HPDE6-E6E7 (cell line): ENCODE results near the gene DIS3L2.

Experiments used
- DNase-seq: peaks from one replicate; pipeline ENCODE4 v3.0.0; 2011; ENCODE audit warnings: missing footprints; ENCODE audit errors: extremely low spot score

The DIS3L2 gene

DNA sequence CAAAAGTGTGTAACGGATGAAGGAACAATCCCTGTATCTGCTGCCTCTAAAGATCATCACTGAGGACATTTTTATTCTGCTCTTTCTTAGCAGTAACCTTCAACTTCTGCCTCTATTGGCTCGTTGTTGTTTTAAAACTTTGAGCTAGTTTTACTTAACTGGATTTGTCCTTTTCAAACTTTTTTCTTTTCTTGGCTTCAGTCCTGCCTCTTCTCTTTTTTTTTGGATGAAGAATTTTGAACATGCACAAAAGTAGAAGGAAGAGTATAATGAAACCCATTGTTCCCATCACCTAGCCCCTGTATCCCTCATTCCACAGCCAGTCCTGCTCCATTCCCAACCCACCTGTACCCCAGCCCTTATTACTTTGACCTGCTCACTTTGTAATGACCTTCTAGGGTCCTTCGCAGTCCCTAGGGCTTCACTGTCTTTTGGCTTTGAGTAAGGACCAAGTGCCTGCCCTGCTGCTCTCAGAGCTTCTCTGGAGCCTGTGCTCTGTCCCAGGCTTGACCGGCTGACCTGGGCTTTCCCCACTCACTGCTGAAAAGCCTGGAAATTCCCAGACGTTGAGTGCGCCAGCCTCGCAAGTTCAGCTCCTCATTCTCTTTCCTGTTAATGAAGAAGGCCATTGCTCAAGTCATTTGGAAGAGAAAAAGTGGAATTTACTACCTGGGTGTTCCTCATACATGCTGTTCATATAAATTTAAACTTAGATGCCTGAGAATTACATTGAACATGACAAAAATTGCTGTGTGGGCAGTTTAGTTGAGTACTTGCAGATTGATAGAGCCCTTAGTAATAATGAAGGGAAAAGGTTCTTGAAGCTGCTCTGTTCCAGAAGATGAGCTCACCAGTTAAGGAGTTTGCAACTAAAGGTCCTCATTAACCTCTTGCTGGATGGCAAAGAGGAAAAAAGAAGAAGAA lies 267.7 kb downstream of the DIS3L2 start:
- no peak for DNase-seq

DNA sequence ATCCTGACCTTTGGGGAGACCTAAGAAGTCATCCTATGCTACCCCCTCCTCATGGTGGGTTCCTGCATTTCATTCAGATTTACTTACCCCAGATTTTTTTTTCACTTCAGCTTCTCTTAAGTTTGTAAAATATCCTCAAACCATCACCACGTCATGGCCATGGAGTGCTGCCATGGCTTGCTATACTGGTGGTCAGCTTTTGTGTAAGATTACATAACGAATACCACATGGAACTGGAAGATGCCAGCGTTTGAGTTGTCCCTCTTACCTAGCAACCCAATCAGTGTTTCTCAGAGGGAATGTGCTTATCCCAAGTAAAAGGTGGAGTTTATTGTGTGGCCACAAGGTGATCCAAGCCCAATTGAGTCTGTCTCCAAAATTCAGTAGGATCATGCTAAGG lies 268.4 kb downstream of the DIS3L2 start:
- no peak for DNase-seq

DNA sequence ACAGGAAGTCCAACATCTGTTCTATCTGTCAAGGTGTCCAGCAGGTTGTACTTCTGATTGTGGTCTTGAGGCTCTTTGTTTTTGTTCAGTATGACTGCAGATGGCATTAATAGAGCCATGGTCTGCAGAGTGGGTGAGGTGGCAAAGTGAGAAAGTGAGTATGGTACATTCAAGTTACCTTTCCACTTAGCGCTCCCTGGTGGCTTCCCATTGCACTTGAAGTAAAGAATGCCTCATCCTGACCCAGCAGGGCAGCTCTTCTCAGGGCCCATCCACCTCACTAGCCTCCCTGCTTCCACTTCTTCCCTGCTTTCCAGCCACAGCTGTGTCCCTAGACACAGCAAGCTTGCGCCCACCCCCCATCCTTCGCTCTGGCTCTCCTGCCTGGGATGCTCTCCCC lies 269.0 kb downstream of the DIS3L2 start:
- no peak for DNase-seq

DNA sequence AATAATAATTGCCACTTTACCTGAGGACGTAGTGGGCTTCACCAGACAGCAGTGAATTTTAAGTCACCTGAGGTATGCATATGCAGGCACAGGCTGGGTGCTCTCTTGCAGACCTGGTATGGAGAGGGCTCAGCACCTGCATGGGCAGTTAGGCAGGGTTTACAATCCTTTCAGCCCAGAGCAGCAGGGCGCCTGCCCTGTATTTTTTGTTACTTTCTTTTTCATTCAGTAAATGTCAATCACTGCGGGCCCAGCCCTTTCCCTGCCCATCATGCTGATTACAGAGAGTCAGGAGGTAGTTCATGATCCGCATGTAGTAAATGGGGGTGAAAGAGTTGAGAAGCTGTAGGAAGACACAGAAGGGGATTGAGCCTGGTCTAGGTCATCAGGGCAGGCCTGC lies 270.0 kb downstream of the DIS3L2 start:
- no peak for DNase-seq

DNA sequence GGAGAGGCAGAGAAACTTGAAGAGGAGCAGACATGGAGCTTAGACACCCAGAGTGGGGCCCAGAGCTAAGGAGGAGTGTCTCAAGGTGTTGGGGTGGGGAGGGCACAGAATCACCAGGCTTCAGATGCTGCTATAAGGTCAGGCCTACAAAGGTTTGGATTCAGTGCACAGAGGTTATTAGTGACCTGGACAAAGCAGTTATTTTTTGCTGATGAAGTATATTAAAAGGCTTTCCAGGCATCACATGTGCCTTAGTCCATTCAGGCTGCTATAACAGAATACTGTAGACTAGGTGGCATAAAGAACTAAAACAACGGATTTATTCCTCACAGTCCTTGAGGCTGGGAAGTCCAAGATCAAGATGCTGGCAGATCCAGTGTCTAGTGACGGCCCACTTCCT lies 271.4 kb downstream of the DIS3L2 start:
- no peak for DNase-seq

DNA sequence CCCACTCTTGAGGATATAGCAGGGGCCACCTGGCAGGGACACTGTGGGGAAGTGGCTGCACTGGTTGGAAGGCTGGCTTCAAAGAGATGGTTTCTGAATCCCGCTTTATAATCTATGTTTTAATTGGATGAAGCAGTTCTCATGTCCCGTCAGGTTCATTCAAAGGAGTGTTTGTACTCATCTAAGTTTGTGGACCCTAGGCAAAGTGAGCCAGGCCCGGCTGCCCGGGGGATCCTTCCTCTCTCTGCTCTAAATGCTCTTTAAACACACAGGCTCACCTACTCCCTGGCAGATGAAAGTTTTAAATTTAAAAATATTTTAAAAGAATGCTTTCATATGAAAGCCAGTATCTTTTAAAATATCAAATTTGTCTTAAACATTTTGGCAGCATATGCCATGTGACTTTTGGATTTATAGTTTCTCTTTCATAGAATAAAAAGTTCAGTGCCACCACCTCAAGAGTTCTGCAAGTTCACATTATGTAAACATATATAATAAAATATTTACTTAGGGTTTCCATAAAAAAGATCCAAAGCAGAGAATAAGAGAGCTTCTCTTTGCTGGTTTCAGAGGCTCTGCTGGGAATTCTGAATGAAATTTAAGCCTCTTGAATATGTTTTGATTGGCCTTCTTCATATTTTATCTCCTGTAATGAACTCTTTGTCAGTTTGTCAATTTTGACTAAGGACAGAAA lies 273.6 kb downstream of the DIS3L2 start:
- DNase-seq: no peak

DNA sequence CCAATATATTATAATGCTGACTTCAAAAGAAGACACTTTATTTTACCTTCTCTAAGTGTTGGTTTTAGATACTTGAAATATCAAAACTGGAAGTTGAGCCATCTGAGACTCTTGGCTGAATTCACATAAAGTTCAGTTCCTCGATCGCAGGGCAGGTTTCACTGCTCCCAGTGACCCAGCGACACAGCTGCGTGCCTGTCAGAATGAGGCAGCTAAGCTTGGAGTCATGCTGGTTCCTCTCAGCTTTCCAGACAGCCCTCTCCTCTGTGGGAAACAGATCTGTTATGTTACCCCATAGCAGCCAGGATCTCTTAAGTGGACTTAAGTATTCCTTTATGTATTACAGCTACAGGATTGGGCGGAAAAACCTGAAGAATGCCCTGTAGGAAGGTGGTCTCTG lies 274.2 kb downstream of the DIS3L2 start:
- no peak for DNase-seq

DNA sequence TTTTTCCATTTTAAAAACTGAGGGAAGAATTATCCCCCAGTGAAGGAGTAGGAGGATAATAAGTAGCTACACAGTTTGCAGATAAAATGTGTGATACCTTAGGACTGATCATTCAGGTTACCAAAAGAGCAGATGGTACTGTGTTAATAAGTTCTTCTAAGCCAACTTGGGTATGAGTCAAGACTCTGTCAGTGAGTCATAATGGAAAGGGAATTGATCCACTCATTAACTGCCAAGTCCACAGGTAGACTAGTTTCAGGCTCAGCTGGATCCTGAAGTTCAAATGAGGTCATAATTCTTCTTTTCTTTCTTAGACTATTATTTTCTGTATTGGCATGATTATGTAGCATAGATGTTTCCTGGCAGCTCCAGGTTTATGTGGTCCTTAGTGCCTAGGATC lies 274.7 kb downstream of the DIS3L2 start:
- peak; percentile 67 for DNase-seq

DNA sequence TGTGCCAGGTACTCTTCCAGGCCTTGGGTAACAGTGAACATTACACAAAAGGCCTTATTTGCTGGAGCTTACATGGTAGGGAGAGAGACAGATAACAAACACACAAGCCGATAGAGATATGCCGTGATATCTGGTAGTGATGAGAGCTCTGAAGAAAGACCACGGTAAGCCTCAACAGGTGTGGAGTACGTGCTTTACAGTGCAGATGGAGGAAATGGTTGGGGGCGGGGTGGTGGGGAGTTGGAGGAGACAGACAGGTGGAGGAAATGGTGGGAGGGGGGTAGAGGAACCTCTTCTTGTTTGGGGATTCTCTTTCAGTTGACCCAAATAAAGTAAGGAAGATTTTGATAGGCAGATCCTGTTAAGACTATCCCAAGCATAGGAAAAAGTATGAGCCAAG lies 276.0 kb downstream of the DIS3L2 start:
- DNase-seq: no peak

DNA sequence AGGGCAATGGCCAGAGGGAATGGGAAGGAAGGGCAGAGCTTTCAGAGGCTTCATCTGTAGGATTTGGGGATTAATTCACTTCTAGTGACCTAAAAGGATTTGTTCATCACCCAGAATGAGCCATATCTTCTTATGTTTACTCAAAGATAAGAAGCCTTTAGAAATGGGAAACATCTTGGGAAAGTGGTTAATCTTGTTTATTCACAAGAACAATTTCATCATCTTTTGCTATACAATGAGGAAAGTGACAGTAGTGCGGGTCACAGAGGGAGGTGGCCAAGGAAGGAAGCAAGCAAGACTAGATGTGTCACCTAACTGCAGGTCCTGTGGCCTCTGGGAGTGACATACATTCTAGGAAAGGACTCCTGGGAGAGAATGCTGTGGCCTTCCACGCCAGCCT lies 276.6 kb downstream of the DIS3L2 start:
- DNase-seq: peak; percentile 19

DNA sequence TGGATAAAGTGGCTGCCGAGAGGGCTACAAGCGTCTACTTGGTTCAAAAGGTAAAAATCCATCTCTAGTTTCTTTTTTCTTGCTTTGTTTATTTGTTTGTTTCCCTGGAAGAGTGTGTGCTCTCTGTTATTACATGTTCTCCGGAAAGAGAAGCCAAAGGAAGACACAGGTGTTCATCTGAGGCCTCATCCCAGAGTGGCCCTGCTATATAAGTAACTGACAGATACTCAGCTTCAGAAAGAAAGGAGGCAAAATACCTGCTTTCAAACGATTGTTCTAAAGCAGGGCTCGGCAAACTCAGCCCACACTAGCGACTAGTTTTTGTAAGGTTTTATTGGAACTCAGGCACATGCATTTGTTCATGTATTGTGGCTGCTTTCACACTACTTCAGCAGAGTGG lies 277.1 kb downstream of the DIS3L2 start:
- no peak for DNase-seq

DNA sequence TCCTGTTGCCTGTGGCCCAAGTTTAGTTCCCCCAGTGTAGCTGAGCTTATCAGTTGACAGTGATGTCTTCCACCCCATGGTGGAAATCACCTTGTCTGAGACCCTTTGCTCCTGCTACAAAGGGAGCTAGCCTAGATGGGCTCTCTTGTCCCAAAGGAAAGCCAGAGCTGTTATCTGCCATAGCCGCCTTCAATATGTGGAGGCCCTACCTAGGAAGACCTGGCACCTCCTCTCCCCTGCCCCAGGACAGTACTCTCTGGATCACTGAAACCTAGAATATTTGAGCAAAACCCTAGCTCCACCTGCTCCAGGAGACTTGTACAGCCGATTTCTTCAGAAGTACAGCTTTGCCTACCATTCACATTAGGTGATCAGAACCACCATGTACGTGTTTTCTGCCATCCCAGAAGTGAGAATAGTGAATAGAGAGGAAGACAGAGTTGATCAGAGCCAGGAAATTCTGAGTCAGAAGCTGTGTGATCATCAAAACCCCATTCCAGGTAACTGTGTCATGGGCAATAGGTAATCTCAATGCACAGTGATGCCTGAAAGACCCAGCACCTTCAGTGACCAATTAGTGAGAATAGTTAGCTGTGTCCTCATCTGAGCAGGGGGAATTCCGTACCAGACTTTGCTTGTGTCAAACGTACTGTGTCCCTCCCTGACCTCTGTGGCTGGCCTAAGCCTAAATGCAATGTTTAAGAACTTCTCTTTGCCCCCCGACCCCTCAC lies 278.6 kb downstream of the DIS3L2 start:
- peak; percentile 71 for DNase-seq

DNA sequence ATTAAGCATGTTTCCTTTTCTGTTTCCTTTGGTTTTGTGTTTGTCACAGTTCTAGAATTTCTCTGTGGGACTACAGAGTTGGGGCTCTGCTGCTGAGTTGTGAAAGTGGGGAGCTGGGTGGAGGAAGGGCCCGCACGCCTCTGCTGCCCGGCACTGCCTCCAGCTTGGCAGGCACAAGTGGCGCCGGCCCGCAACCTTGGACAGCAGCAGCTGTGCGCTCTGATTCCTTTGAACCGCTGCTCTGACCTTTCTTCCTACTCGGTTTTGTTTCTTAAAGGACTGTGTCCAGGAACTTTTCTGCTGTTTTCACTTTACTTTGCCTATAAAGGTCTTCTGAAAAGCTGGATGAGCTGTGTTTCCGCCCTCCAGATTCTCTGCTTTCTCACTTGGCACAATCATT lies 279.4 kb downstream of the DIS3L2 start:
- DNase-seq: no peak

DNA sequence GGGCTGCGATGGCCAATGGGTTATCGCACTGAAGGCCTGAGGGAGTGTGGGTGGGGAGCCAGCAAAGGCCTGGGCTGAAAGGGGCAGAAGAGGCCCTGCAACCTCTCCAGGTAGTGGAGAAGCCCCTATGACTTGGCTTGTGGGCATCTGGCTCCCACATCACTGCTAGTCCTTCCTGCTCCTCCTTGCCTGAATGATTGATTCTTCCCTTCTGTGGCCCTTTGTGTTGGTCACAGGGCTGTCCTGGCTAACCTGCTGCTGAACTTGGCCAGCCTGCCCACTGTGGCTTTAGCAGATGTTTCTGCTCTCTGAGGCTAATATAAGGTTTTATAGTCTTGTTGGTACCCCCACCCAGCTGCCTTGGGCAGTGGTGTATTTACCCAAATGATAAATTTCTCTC lies 280.8 kb downstream of the DIS3L2 start:
- DNase-seq: no peak

DNA sequence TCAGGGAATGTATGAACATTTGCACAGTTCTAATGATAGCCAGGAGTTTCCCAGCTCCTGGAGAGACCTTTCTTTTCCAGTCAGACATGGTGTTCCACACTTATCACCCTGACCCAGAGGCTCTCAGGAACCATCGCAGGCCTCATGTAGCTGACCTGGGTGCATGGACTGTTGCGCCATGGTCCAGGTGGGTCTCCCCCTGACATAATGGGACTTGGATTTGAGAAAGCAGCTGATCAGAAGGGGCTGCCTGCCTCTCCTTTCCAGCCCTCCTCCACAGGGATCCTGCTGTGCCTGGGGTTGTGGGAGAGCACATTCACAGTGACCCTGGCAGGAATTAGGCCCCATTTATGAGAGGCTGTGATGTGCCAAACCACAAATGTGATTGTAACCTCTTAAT lies 283.6 kb downstream of the DIS3L2 start:
- no peak for DNase-seq

DNA sequence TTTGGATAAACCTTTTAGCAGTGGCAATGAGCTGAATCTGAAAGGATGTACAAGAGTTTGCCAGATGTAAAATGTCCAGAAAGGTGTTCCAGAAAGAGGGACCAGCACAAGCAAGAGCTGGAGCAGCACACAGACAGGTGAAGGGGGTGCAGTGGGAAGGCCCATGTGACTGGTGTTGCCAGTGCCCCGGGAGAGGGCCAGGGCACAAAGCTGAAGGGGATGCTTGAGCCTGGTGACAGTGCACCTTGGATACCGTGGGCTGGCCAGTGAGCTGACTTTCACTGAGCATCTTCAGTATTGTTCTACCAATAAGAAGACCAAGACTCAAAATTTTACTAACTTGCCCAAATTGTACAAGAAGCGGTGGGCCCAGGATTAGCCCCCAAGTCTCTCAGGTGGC lies 284.7 kb downstream of the DIS3L2 start:
- DNase-seq: no peak

DNA sequence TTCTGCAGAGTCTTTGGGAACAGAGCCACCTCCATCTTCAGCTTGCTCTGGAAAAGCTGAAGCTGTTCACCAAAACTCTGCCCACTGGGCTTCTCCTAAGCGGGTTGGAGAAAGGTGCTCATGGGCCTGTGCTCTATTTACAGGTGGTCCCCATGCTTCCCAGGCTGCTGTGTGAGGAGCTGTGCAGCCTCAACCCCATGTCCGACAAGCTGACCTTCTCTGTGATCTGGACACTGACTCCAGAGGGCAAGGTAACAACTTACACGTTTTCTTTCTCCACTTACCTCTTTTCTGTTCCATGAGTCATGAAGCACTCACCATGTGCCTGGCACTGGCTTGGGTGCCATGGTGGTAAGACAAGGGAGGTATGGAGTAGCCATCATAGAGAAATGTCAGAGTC lies 287.6 kb downstream of the DIS3L2 start:
- DNase-seq: no peak

DNA sequence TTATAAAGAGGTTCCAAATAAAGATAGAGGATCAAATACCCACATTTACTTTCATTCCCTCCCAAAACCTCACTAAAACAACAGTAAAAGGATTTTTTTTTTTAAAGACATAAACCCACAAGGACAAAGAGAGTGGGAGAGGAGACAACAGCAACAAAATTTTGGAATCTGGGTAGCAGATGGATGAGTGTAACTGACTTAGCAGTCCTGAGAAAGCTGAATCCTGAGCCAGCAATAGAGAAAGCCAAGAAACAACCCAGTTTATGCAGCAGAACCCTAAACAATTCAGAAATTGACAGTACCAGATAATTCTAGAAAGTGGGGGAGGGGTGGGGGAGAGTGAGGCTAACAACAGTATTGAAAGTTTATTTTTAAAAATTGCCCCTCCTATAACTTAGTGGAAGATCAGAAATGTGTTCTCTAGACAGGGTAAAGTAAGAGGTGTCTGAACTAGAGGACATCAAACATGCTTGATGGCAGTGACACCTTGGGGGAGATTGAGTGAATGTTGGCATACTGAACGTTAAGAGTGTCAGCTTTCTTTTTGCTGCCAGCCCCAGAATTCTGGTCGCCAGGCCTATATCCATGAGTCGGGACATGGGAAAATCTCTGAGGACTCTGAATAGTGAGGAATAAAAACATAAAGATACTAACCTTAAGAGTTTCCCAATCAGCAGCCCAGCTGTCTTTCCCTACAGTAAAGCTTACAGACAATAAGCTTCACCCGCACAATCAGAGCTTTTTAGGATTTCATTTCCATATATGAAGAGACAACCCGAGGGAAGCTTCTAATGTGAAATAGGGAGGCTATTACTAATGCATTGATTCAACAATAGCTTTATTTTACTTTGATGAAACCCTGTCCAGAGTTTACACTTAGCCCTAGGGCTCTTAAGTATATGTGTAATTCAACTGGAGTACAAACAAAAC lies 289.0 kb downstream of the DIS3L2 start:
- DNase-seq: no peak

DNA sequence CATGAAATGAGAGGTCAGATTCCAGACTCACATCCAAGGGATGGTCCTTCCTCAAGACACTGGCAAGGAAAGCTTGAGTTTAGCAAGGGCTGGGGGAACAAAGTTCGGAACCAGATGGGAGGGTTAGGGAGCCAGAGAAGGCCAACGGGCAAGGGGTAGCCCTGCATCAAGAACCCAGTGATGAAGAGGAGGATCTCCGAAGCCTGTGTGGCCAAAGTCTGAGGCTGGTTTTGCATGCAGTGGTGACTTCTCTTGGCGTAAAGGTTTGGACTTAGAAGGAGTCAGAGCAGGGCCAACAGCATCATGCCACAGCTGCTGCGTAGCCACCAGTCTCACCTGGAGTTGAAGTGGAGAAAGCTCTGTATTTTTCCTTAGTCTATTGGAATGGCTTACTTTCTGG lies 293.5 kb downstream of the DIS3L2 start:
- no peak for DNase-seq

DNA sequence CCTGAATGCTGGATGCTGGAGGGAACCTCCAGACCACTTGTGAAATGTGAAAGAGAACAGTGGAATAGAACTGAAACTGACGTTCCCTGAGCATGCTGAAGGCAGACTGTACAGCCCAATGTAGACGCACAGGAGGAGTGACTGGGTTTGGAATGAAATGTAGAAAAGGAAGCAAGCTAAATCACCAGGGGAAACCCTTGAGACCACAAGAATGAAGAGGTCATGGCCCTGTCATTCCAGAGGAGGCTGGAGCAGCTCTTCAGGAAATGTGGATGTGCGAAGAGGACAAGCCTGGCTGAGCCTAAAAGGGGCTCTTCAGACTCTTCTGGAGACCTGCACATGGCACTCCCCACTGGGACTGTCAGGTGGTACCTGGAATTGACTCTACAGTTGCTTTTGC lies 298.6 kb downstream of the DIS3L2 start:
- peak; percentile 55 for DNase-seq

DNA sequence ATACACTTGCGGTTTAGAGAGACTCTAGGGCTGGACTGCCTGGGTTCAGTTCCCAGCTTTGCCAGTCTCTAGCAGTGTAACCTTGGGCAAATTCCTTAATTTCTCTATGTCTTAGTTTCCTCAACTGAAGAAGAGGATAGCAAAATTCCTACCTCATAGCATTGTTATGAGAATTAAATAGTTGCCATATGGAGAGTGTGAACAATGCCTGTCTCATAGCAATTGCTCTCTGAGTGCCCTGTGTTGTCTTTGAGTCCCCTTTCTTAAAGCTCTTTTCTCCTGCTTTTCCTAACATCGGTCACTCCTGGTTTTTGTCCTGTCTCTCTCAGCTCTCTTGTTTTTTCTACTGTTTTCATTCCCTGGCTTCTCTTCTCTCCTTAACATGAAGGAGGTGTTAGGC lies 300.3 kb downstream of the DIS3L2 start:
- no peak for DNase-seq

DNA sequence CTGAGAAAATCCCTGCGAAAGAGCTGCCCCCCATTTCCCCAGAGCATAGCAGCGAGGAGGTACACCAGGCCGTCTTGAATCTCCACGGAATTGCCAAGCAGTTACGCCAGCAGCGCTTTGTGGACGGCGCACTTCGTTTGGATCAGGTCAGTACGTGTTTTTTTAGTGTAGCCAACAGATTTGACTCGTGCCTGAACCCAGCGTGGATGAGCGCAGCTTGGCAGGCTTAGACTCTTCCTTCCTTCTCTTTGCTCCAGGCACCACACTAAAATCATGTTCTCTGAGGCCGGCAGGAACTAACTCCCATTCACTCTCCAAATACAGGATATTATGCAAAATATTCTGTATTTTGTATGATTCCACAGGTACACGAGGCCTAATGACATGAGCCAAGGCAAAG lies 301.8 kb downstream of the DIS3L2 start:
- DNase-seq: no peak
